OCI-LY3 (cell line): ENCODE measurements around the gene NRXN3.

Experiments used
- CTCF ChIP-seq: fragments of 200-600, 300-600 bp; sonication (generic); IDR thresholded peaks from 2 replicates; pipeline ENCODE4 v1.5.1; 2014; ENCODE audit warnings: antibody characterized with exemption, low read length, low read depth
- EZH2phosphoT487 ChIP-seq: fragments of 200-600 bp; shearing (Covaris generic); IDR thresholded peaks from 2 replicates; pipeline ENCODE4 v1.6.1; 2018; ENCODE audit warnings: antibody characterized with exemption, mixed run types, low read depth

DNA sequence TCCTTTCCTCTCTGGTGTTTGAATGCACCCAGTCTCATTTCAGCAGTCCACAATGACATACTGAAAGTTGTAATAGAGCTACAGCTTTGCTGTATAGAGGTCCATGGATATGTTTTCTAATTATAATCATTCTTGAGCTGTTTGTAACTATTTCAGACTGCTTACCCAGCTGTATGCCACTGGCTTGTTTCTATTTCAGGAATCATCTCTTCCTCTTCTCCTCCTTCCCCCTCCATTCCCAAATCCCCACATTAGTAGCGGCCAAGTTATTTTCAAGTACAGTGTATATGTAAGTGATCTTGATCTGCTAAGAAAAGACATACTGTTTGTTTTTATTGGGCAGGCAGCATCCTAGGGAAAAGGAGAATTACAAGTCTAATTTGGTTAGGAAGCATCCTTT, 1266.2 kb downstream of the NRXN3 start:
- TF ChIP-seq CTCF = no peak
- no peak for TF ChIP-seq EZH2phosphoT487
